Fibroblast of villous mesenchyme (primary cell): ENCODE results near the gene ERCC8. TPM values are rescaled to one million over a fixed set of nuclear protein-coding genes. Genes with fewer than 3 reads are reported as not detected.

Source experiments
- DNase-seq: peaks from one replicate; pipeline ENCODE4 v3.0.0-alpha.2; 2010; ENCODE audit warnings: low read depth
- H3K4me3 ChIP-seq: 2 replicates; pipeline ENCODE4 v1.5.1; 2011; ENCODE audit warnings: low read depth, mild to moderate bottlenecking, low read length
- CTCF ChIP-seq: IDR thresholded peaks from 2 replicates; pipeline ENCODE4 v1.5.1; 2012; ENCODE audit warnings: low read depth, mild to moderate bottlenecking, low read length; ENCODE audit not compliant: insufficient read depth
- total RNA-seq: library from RNA; depleted of rRNA; stranded (reverse); fragments of >200 nt; gene quantifications from 2 replicates; pipeline ENCODE4 v1.2.3, GENCODE V29; 2012

Gene ERCC8
- total RNA-seq, 1 donor = 19.9 TPM

- peak overlapping the region; percentile 64 for H3K4me3 ChIP-seq
Measured at GRCh38 chr5:60843386-60843935, 101.4 kb downstream of the ERCC8 start.

GRCh38 chr5:60842871-60843385 lies 101.9 kb downstream of the ERCC8 start:
- no peak for DNase-seq
- no peak for TF ChIP-seq CTCF
- peak overlapping the region; percentile 64 for H3K4me3 ChIP-seq

More at GRCh38 chr5:60843386-60843935, 101.4 kb downstream of the ERCC8 start:
- DNase-seq = peak; percentile 9
- no peak for TF ChIP-seq CTCF

GRCh38 chr5:60841361-60841760 lies 103.5 kb downstream of the ERCC8 start:
- no peak for DNase-seq
- no peak overlapping the region for H3K4me3 ChIP-seq
- TF ChIP-seq CTCF = no peak

- H3K4me3 ChIP-seq = no peak overlapping the region
- no peak for DNase-seq
- TF ChIP-seq CTCF = no peak
Measured at GRCh38 chr5:60836131-60836530, 108.7 kb downstream of the ERCC8 start.

GRCh38 chr5:60835554-60835953 lies 109.3 kb downstream of the ERCC8 start:
- TF ChIP-seq CTCF = no peak
- DNase-seq = no peak
- H3K4me3 ChIP-seq = no peak overlapping the region

GRCh38 chr5:60833520-60833919 lies 111.3 kb downstream of the ERCC8 start:
- H3K4me3 ChIP-seq = no peak overlapping the region
- no peak for TF ChIP-seq CTCF
- no peak for DNase-seq
